ENCODE results near the gene NTM. TPM values are rescaled to one million over a fixed set of nuclear protein-coding genes. Genes with fewer than 3 reads are reported as not detected.

Gene NTM
- total RNA-seq, 1 donor from 2014 or later: 3.4 TPM

GRCh38 chr11:131924457-131925201, 554.2 kb downstream of the NTM start:
- intact Hi-C loops (cut with DNase I): no loop called here
- DNase-seq (ENCODE audit: low spot score): no peak

GRCh38 chr11:131925829-131926228, 555.4 kb downstream of the NTM start:
- intact Hi-C loops (cut with DNase I): no loop called here
- no peak for DNase-seq (ENCODE audit: low spot score)

GRCh38 chr11:131928992-131929391, 558.6 kb downstream of the NTM start:
- no peak for DNase-seq (ENCODE audit: low spot score)
- intact Hi-C loops (cut with DNase I): no loop called here

GRCh38 chr11:131932584-131933325, 562.3 kb downstream of the NTM start:
- DNase-seq (ENCODE audit: low spot score): no peak
- intact Hi-C loops (cut with DNase I): no loop called here

GRCh38 chr11:131934006-131934405, 563.6 kb downstream of the NTM start:
- no peak for DNase-seq (ENCODE audit: low spot score)
- intact Hi-C loops (cut with DNase I): no loop called here

- DNase-seq (ENCODE audit: low spot score): no peak
- intact Hi-C loops (cut with DNase I): no loop called here
Observed at GRCh38 chr11:131938351-131938751, 567.9 kb downstream of the NTM start.

GRCh38 chr11:131940126-131940525, 569.7 kb downstream of the NTM start:
- intact Hi-C loops (cut with DNase I): no loop called here
- DNase-seq (ENCODE audit: low spot score): no peak

GRCh38 chr11:131942878-131943277, 572.5 kb downstream of the NTM start:
- intact Hi-C loops (cut with DNase I): no loop called here
- DNase-seq (ENCODE audit: low spot score): no peak

GRCh38 chr11:131943295-131943694, 572.9 kb downstream of the NTM start:
- no peak for DNase-seq (ENCODE audit: low spot score)
- intact Hi-C loops (cut with DNase I): no loop called here

- intact Hi-C loops (cut with DNase I): no loop called here
- DNase-seq (ENCODE audit: low spot score): no peak
Observed at GRCh38 chr11:131944736-131945135, 574.3 kb downstream of the NTM start.

- DNase-seq (ENCODE audit: low spot score): no peak
- intact Hi-C loops (cut with DNase I): no loop called here
Observed at GRCh38 chr11:131945706-131946105, 575.3 kb downstream of the NTM start.

- intact Hi-C loops (cut with DNase I): no loop called here
- no peak for DNase-seq (ENCODE audit: low spot score)
Observed at GRCh38 chr11:131947511-131947910, 577.1 kb downstream of the NTM start.

GRCh38 chr11:131951121-131951520, 580.7 kb downstream of the NTM start:
- DNase-seq (ENCODE audit: low spot score): no peak
- intact Hi-C loops (cut with DNase I): no loop called here

GRCh38 chr11:131954146-131954545, 583.7 kb downstream of the NTM start:
- intact Hi-C loops (cut with DNase I): no loop called here
- DNase-seq (ENCODE audit: low spot score): no peak

GRCh38 chr11:131955904-131956303, 585.5 kb downstream of the NTM start:
- no peak for DNase-seq (ENCODE audit: low spot score)
- intact Hi-C loops (cut with DNase I): no loop called here

GRCh38 chr11:131957201-131957600, 586.8 kb downstream of the NTM start:
- no peak for DNase-seq (ENCODE audit: low spot score)
- intact Hi-C loops (cut with DNase I): no loop called here

GRCh38 chr11:131957875-131958274, 587.5 kb downstream of the NTM start:
- intact Hi-C loops (cut with DNase I): no loop called here
- DNase-seq (ENCODE audit: low spot score): no peak

GRCh38 chr11:131962818-131963217, 592.4 kb downstream of the NTM start:
- DNase-seq (ENCODE audit: low spot score): no peak
- intact Hi-C loops (cut with DNase I): no loop called here

- no peak for DNase-seq (ENCODE audit: low spot score)
Observed at GRCh38 chr11:131964698-131965483, 594.5 kb downstream of the NTM start.

GRCh38 chr11:131965504-131965903, 595.1 kb downstream of the NTM start:
- no peak for DNase-seq (ENCODE audit: low spot score)
- intact Hi-C loops (cut with DNase I): no loop called here

More at GRCh38 chr11:131964698-131965483, 594.5 kb downstream of the NTM start:
- intact Hi-C loops (cut with DNase I): no loop called here
